GM23248 (cell line): ENCODE data around the gene EXOSC5.

Source experiments
- EZH2 ChIP-seq: fragments of 200-600 bp; sonication (generic); IDR thresholded peaks from 2 replicates; pipeline ENCODE4 v1.6.1; 2018; ENCODE audit warnings: antibody characterized with exemption, mild to moderate bottlenecking; ENCODE audit not compliant: insufficient read depth, poor library complexity, severe bottlenecking
- EZH2phosphoT487 ChIP-seq: fragments of 200-600 bp; sonication (generic); IDR thresholded peaks from 2 replicates; pipeline ENCODE4 v1.6.1; 2018; ENCODE audit warnings: antibody characterized with exemption, moderate library complexity, mild to moderate bottlenecking, low read depth; ENCODE audit not compliant: insufficient read depth

- TF ChIP-seq EZH2 (no peak), EZH2phosphoT487 (no peak)
Observed at GRCh38 chr19:41386442-41386841, 10.7 kb downstream of the EXOSC5 start.
